ENCODE measurements around the gene UPK1A. TPM values are rescaled to one million over a fixed set of nuclear protein-coding genes. Genes with fewer than 3 reads are reported as not detected.

The UPK1A gene
- total and polyA plus RNA-seq, 8 donors, result 0.18 to 0.48 (median 0.30) TPM; not detected in 4

- no peaks in the 10 kb centered on the region for H3K36me3 ChIP-seq
- peaks cover 9 to 41% of the 10 kb centered on the region in 2 donors for H3K27me3 ChIP-seq
- TF ChIP-seq CTCF (IDR thresholded peaks at IDR 0.05), result no peak
- no peak overlapping the region for H3K4me3 ChIP-seq
- ATAC-seq, result no peak
- intact Hi-C loops (cut with DNase I), result no loop called here
- H3K4me1 ChIP-seq, result peaks cover 0 to 9% of the 10 kb centered on the region in 2 donors
- peak in 1 of 4 donors; percentile 53 for DNase-seq
- H3K9me3 ChIP-seq, result no peaks in the 10 kb centered on the region
- no peak overlapping the region for H3K27ac ChIP-seq
These were observed 3.7 kb downstream of the UPK1A start for GRCh38 chr19:35669974-35670373.

GRCh38 chr19:35670686-35671085 is 4.4 kb downstream of the UPK1A start:
- ATAC-seq, result no peak
- no peaks in the 10 kb centered on the region for H3K36me3 ChIP-seq
- intact Hi-C loops (cut with DNase I), result no loop called here
- H3K4me3 ChIP-seq, result no peak overlapping the region
- no peak overlapping the region for H3K27ac ChIP-seq
- peaks cover 9 to 48% of the 10 kb centered on the region in 2 donors for H3K27me3 ChIP-seq
- H3K4me1 ChIP-seq, result peaks cover 0 to 9% of the 10 kb centered on the region in 2 donors
- no peak for TF ChIP-seq CTCF (IDR thresholded peaks at IDR 0.05)
- DNase-seq, result peak in 1 of 4 donors; percentile 0
- no peaks in the 10 kb centered on the region for H3K9me3 ChIP-seq

- peaks cover 9 to 58% of the 10 kb centered on the region in 2 donors for H3K27me3 ChIP-seq
- intact Hi-C loops (cut with DNase I), result no loop called here
- ATAC-seq, result no peak
These were observed 5.5 kb downstream of the UPK1A start for GRCh38 chr19:35671818-35672217.

GRCh38 chr19:35673121-35673804 is 6.9 kb downstream of the UPK1A start:
- H3K36me3 ChIP-seq, result no peaks in the 10 kb centered on the region
- peaks cover 9 to 70% of the 10 kb centered on the region in 2 donors for H3K27me3 ChIP-seq
- peak; percentile 88 for ATAC-seq
- intact Hi-C loops (cut with DNase I), result no loop called here
- H3K4me3 ChIP-seq, result peak overlapping the region; percentile 4 to 12
- H3K4me1 ChIP-seq, result peaks cover 0 to 9% of the 10 kb centered on the region in 2 donors
- H3K9me3 ChIP-seq, result no peaks in the 10 kb centered on the region
- no peak for TF ChIP-seq CTCF (IDR thresholded peaks at IDR 0.05)
- H3K27ac ChIP-seq, result no peak overlapping the region
- peak in 1 of 4 donors; percentile 79 for DNase-seq

More at GRCh38 chr19:35671818-35672217, 5.5 kb downstream of the UPK1A start:
- H3K27ac ChIP-seq, result no peak overlapping the region
- no peak for DNase-seq
- H3K36me3 ChIP-seq, result no peaks in the 10 kb centered on the region
- no peaks in the 10 kb centered on the region for H3K9me3 ChIP-seq
- TF ChIP-seq CTCF (IDR thresholded peaks at IDR 0.05), result no peak
- H3K4me3 ChIP-seq, result no peak overlapping the region
- peaks cover 0 to 9% of the 10 kb centered on the region in 2 donors for H3K4me1 ChIP-seq

GRCh38 chr19:35675589-35676140 is 9.3 kb downstream of the UPK1A start:
- TF ChIP-seq CTCF (IDR thresholded peaks at IDR 0.05), result no peak
- DNase-seq (peak in 1 of 4 donors; percentile 66), ATAC-seq (no peak)
- intact Hi-C loops (cut with DNase I), result no loop called here
- Histone ChIP-seq H3K4me1 (peaks cover 0 to 9% of the 10 kb centered on the region in 2 donors), H3K9me3 (no peaks in the 10 kb centered on the region), H3K4me3 (no peak overlapping the region), H3K36me3 (no peaks in the 10 kb centered on the region), H3K27me3 (peaks cover 9 to 65% of the 10 kb centered on the region in 2 donors), H3K27ac (no peak overlapping the region)
